HUES64 (cell line): ENCODE results near the gene MMD.

Experiments used
- H3K27ac ChIP-seq: 2 replicates; pipeline ENCODE4 v1.7.0; 2013; ENCODE audit warnings: low read depth, low read length, inconsistent platforms
- H3K27me3 ChIP-seq: 2 replicates; pipeline ENCODE4 v1.6.1; 2013; ENCODE audit warnings: mild to moderate bottlenecking, low read length; ENCODE audit not compliant: insufficient read depth
- H3K36me3 ChIP-seq: 2 replicates; pipeline ENCODE4 v1.6.1; 2013; ENCODE audit warnings: mild to moderate bottlenecking, low read length; ENCODE audit not compliant: insufficient read depth
- H3K4me1 ChIP-seq: 2 replicates; pipeline ENCODE4 v1.6.1; 2013; ENCODE audit warnings: mild to moderate bottlenecking, low read length, moderate library complexity; ENCODE audit not compliant: insufficient read depth
- H3K4me3 ChIP-seq: 2 replicates; pipeline ENCODE4 v1.5.1; 2013; ENCODE audit warnings: mild to moderate bottlenecking, low read length, moderate library complexity
- H3K9ac ChIP-seq: 2 replicates; pipeline ENCODE4 v1.6.1; 2013; ENCODE audit warnings: mild to moderate bottlenecking, low read depth, low read length
- H3K9me3 ChIP-seq: 2 replicates; pipeline ENCODE4 v1.6.1; 2013; ENCODE audit warnings: low read depth, low read length; ENCODE audit not compliant: insufficient read depth
- WGBS: fragments of 150-250, 120-280 bp; methylation state at CpG from one replicate; pipeline ENCODE4 v1.1.7; 2013; ENCODE audit warnings: missing lambda C conversion rate; 5-methylcytosine and 5-hydroxymethylcytosine counted together

The MMD gene

DNA sequence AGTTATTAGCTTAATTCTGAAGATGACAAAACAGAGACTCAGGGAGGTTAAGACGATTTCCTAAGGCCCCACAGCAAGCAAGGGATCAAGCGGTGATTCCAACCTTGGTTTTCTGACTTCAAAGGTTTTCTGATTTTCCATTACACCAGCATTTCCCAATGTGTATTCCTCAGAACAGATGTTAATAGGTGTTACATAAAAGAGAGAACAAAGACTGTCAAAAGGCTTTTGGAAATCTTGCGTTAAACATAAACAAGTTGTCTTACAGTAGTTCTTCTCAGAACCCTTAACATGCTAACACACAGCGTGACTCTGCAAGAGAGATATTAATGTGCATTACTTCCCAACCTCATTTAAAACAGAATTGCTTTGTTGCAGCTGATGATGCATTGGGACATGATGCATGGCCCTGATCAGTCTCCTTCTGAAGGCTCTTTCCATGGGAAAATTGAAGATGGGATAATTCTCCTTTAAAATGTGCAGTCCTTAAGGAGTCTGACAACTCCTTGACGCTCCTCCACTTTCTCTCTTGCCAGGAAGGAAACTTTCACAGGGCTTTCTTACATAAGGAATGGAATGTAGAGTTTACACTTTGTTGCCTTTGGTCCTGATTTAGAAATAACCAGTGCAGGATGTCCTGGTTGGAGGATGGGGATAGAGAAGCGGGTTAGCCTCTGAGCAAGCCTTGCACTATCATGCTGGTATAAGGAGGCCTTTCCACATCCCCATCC lies 21.5 kb upstream of the MMD start:
- no peaks in the 10 kb centered on the region for H3K36me3 ChIP-seq
- H3K27me3 ChIP-seq, result no peaks in the 10 kb centered on the region
- no peak overlapping the region for H3K9ac ChIP-seq
- peaks cover 23% of the 10 kb centered on the region for H3K4me1 ChIP-seq
- no peak overlapping the region for H3K27ac ChIP-seq
- H3K4me3 ChIP-seq, result no peak overlapping the region
- H3K9me3 ChIP-seq, result no peaks in the 10 kb centered on the region
- WGBS, result 93% methylated on average over 6 of the region's 6 CpGs

DNA sequence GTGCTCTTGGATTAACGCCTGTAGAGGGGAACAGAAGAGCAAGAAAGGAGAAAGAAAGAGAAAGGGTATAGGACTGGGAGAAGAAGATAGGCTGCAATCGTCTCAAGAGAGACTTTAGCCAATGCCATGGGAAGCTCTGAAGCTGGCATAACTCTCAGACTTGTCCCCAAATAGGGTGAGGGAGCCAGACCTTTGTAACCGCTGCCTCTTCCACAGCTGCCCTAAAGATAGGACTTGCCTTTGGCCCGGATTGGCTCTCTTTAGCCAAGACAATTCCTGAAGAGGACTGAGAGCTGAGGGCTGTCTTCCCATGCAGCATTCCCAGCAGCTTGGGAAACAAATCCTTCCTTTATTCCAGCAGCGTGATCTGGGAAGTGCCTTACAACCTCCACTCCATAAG lies 20.8 kb upstream of the MMD start:
- Histone ChIP-seq H3K4me1 (peaks cover 26% of the 10 kb centered on the region), H3K4me3 (no peak overlapping the region)
- WGBS, result 87% methylated on average over 5 of the region's 5 CpGs

DNA sequence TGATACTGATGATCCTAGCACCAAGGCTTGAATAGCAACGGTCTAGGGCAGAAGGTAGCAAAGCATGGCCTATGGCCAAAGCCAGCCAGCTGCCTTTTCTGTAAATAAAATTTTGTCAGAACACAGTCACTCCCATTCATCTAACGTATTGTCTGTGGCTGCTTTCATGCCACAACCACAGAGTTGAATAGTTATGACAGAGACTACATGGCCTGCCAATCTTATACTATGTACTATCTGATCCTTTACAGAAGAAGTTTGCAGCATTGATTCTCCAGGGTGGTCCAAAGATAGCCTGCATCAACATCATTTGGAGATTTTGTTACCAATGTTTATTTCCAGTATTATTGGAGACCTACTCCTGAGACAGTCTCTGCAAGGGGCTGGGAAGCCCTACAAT lies 19.9 kb upstream of the MMD start:
- no peak overlapping the region for H3K4me3 ChIP-seq
- WGBS, result 95% methylated on average over 2 of the region's 2 CpGs

More for the DNA sequence above, 20.8 kb upstream of the MMD start:
- Histone ChIP-seq H3K27me3 (no peaks in the 10 kb centered on the region), H3K27ac (no peak overlapping the region), H3K9me3 (no peaks in the 10 kb centered on the region), H3K36me3 (no peaks in the 10 kb centered on the region), H3K9ac (no peak overlapping the region)

DNA sequence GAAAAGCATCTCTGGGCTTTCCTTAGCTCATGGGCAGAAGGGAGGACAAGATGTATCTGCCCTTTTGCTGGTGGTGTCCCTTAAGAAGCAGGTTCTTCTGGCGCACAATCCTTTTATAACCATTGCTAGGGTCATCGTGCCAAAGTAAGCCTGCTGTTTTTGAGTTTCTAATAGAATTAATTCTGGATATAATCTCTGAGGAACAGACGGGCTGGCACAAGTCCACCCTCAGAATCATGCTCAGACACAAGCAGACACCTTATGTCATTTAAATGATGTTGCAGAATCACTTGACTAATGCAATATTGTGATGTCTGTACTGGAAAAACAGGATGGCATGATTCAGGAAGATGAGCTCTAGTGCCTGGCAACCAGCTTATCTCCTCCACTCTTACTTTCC lies 18.8 kb upstream of the MMD start:
- Histone ChIP-seq H3K27me3 (no peaks in the 10 kb centered on the region), H3K9me3 (no peaks in the 10 kb centered on the region), H3K36me3 (no peaks in the 10 kb centered on the region), H3K4me3 (no peak overlapping the region), H3K27ac (no peak overlapping the region), H3K4me1 (peaks cover 30% of the 10 kb centered on the region), H3K9ac (no peak overlapping the region)
- WGBS, result 86% methylated on average over 2 of the region's 3 CpGs

More for the DNA sequence above, 19.9 kb upstream of the MMD start:
- H3K27me3 ChIP-seq, result no peaks in the 10 kb centered on the region
- H3K4me1 ChIP-seq, result peaks cover 30% of the 10 kb centered on the region
- no peaks in the 10 kb centered on the region for H3K9me3 ChIP-seq
- no peaks in the 10 kb centered on the region for H3K36me3 ChIP-seq
- H3K27ac ChIP-seq, result no peak overlapping the region
- no peak overlapping the region for H3K9ac ChIP-seq

DNA sequence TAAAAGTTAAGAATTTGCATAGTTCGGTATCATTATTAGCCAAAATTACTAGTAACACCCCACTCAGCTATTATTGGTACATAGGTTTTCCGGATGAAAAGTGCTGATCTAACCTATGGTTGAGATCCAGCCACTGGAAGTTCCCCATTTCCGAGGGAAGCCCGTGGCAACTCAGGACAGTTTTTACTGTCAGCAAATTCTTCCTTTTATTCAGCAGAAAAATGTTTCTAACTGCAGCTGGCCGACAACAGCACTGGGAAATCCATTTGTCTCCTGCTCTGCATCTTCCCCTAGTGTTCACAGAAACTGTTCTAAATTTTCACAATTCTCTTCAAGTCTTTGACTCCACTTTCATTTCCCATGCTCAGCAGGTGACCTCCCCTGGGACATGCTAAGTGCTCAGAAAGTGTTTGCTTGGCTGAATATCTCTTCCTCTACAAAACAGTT lies 15.5 kb upstream of the MMD start:
- H3K36me3 ChIP-seq, result no peaks in the 10 kb centered on the region
- no peak overlapping the region for H3K27ac ChIP-seq
- 85% methylated on average over 5 of the region's 5 CpGs for WGBS
- H3K4me3 ChIP-seq, result no peak overlapping the region
- peaks cover 15% of the 10 kb centered on the region for H3K4me1 ChIP-seq
- no peaks in the 10 kb centered on the region for H3K9me3 ChIP-seq
- H3K27me3 ChIP-seq, result no peaks in the 10 kb centered on the region
- H3K9ac ChIP-seq, result no peak overlapping the region

DNA sequence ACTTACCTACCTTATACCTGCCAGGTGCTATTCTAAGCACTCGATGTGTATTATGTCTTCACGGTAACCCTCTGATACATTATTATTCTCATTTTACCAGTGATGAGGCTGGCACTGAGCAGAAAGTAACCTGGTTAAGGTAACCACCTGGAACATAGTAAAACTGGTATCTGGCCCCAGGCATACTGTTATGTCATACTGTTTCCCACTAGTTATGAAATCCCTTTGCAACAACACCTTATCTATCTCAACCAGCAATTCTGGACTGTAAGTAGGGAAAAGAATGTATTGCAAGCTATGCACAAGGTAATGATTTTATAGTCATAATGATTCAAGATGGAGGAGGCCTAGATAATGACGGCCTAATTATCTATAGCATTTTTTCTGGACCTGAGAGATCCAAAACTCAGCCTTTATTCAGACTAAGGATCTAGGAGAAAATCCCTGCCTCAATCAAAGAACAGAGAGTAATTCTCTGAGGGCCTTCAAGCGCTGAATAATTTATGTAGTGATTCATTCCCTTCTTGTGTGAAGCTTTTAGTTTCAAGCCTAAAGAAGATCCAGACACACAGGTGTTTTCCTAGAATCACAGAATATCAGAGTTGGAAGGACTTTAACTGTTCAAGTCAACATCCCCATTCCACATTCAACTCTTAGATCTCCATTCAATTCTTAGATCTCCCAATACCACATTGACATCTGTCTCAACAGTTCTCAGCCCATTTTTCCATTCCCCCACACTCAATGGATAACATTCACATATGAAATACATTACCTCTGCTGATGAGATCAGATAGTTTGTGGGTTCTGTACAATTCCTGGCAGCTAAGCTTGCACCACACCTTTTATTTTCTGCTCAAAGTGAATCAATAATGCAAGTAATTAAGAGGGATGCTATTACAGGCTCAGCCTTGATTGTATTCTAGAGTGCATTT lies 14.9 kb upstream of the MMD start:
- Histone ChIP-seq H3K27ac (no peak overlapping the region), H3K36me3 (no peaks in the 10 kb centered on the region), H3K27me3 (no peaks in the 10 kb centered on the region), H3K4me3 (no peak overlapping the region), H3K9me3 (no peaks in the 10 kb centered on the region), H3K9ac (no peak overlapping the region), H3K4me1 (peaks cover 15% of the 10 kb centered on the region)
- 96% methylated on average over 4 of the region's 4 CpGs for WGBS

DNA sequence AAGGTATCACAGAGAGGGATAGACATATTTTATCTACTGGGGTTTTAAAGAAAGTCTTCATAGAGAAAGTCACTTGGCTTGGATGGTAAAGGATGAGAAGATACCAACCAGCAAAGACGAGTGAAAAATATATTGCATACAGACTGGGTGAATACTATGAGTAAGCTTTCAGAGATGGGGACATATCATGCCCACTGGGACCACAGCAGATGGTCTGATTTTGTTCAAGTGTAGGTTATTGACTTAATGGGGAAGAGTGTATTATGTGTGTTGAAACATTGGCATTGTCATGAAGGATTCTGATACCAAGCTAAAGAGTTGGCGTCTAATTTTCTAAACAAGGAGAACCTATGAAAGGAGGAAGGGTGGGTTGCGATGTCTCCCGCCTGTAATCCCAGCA lies 13.8 kb upstream of the MMD start:
- Histone ChIP-seq H3K9ac (no peak overlapping the region), H3K27ac (no peak overlapping the region), H3K36me3 (no peaks in the 10 kb centered on the region), H3K4me3 (no peak overlapping the region), H3K4me1 (peaks cover 15% of the 10 kb centered on the region), H3K27me3 (no peaks in the 10 kb centered on the region), H3K9me3 (no peaks in the 10 kb centered on the region)
- WGBS, result 84% methylated on average over 4 of the region's 4 CpGs

DNA sequence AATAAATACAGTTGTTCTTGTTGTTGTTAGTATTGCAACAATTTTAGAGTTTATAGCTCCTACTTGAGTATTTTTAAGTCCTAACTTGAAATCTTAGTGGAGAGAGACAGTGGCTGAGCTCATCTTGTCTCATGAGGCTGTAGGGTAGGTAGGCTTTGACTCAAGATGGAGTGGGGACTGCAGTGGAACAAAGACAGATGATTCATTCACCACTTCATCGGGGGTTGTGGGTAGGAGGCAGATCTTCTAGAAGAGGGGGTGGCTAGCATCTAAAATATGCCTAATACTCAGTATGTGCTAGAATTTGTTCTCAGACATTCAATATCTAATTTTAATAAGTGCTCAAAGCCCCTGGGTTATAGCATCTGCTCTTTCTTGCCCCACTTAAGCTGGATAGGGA lies 13.1 kb upstream of the MMD start:
- Histone ChIP-seq H3K27me3 (no peaks in the 10 kb centered on the region), H3K9ac (no peak overlapping the region), H3K9me3 (no peaks in the 10 kb centered on the region), H3K4me3 (no peak overlapping the region), H3K36me3 (no peaks in the 10 kb centered on the region), H3K27ac (no peak overlapping the region), H3K4me1 (peaks cover 15% of the 10 kb centered on the region)
- 89% methylated on average over 1 of the region's 1 CpG for WGBS

DNA sequence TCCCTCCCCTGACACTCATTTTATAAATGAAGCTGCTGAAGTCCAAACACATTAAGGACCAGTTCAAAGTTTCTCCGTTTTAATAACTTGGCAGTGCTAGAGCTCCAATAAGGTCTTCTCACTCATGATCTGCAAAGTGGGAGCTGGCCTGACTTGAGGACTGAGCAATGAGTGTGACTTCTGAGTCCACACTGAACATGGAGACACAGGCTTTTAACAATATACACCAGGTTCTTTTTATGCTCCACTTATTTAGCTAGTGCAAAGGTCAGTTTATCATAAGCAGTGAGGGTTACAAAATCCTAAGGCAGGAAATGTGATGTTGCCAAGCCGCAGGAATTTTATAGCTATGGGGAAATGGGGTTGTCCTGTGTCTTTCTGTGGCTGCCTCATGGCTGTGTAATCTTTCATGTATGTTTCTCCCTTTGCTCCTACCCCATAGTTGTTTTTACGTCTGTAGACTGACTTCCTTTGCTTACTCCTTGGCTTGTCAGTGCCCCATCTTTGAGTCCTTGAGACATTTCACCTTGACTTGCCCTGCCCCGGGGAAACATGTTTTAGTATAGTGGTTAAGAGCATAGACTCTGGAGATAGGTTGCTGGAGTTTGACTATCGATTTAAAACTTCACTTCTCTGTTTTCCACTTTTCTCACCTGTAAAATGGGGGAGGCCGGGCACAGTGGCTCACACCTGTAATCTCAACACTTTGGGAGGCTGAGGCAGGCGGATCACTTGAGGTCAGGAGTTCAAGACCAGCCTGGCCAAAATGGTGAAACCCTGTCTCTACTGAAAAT lies 12.2 kb upstream of the MMD start:
- H3K27ac ChIP-seq, result no peak overlapping the region
- no peaks in the 10 kb centered on the region for H3K36me3 ChIP-seq
- no peak overlapping the region for H3K9ac ChIP-seq
- WGBS, result 97% methylated on average over 7 of the region's 7 CpGs
- no peaks in the 10 kb centered on the region for H3K27me3 ChIP-seq
- H3K4me3 ChIP-seq, result no peak overlapping the region
- H3K9me3 ChIP-seq, result no peaks in the 10 kb centered on the region
- peaks cover 9% of the 10 kb centered on the region; the same call in 1 of the 2 replicates for H3K4me1 ChIP-seq

DNA sequence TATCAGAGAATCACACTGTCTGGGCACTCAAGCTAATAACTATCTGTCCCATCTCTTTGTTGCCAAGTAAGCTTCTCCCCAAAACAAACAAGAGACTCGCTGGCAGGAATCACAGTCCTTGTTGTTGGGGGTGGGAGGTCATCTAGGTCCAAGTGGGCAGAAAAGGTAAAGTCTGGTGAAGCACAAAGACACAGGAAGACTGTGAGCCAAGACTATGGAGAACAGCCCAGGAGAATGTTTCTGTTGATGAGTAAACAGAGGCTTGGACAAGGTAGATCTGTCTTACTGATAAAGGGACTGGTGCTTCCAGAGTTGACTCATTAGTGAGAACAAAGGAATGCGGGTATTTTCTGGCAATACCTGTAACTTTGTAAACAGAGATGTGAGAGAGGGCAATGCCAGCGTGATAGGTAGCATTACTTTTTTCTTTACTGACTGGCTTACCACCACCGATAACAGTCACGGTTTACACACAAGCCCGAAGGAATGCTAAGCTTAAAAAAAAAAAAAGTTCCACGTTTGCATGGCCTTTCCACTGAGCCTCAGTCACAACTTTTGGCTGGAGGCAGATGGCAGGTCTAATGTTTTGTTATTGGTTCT lies 11.5 kb upstream of the MMD start:
- peaks cover 9% of the 10 kb centered on the region; the same call in 1 of the 2 replicates for H3K4me1 ChIP-seq
- no peaks in the 10 kb centered on the region for H3K9me3 ChIP-seq
- no peak overlapping the region for H3K9ac ChIP-seq
- no peaks in the 10 kb centered on the region for H3K36me3 ChIP-seq
- H3K4me3 ChIP-seq, result no peak overlapping the region
- H3K27me3 ChIP-seq, result no peaks in the 10 kb centered on the region
- no peak overlapping the region for H3K27ac ChIP-seq
- WGBS, result 72% methylated on average over 7 of the region's 7 CpGs
